ENCODE data around the gene PARD6B. TPM values are rescaled to one million over a fixed set of nuclear protein-coding genes. Genes with fewer than 3 reads are reported as not detected.

Gene PARD6B
- total and polyA plus RNA-seq, 12 donors = 1.3 to 7.1 (median 3.4) TPM

DNA sequence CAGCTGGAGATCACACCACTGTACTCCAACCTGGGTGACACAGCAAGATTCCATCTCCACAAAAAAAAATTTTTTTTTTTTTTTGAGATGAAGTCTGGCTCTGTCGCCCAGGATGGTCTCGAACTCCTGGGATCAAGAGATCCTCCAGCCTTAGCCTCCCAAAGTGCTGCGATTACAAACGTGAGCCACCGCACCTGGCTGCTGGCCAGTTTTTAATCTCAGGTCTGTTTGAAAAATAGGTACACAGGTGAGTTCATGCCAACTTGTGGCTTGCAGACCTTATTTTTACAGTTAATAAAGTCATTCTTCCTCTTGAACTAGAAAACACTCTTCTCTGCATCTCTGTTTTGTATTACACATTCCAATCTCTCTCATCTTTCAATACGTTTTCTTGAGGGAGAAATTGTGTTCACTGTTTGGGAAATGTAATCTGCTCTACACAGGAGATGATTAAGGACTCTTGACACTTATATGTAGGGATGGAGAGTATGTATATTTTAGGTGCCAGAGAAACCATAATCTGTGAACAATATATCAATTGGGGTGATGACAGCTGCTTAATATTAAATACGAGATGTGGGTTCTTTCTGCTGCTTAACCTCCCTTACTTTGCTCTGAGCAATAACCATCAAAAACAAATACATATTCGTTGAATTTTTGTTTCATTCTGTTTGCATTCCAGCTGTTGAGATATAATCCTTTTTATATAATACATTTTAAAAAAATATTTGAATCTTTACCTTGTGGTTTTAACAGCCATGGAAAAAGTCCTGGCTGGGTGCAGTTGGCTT is 22.3 kb upstream of the PARD6B start:
- no peak for TF ChIP-seq CTCF (IDR thresholded peaks at IDR 0.05)
- Histone ChIP-seq H3K27ac (no peak overlapping the region), H3K36me3 (no peaks in the 10 kb centered on the region), H3K27me3 (no peaks in the 10 kb centered on the region), H3K4me3 (no peak overlapping the region), H3K4me1 (peaks cover 0 to 9% (median 0%) of the 10 kb centered on the region in 9 donors), H3K9me3 (no peaks in the 10 kb centered on the region)
- intact Hi-C loops (cut with DNase I) = no loop called here
- no peak for DNase-seq
- no peak for ATAC-seq
- 67 to 70% methylated on average over 8 of the region's 8 CpGs for WGBS, 2 donors

GRCh38 chr20:50709636-50709973 is 21.8 kb upstream of the PARD6B start:
- DNase-seq = no peak
- ATAC-seq = no peak
- Histone ChIP-seq H3K9me3 (no peaks in the 10 kb centered on the region), H3K27me3 (no peaks in the 10 kb centered on the region), H3K4me1 (peaks cover 0 to 9% (median 0%) of the 10 kb centered on the region in 9 donors), H3K4me3 (no peak overlapping the region), H3K27ac (no peak overlapping the region), H3K36me3 (no peaks in the 10 kb centered on the region)
- TF ChIP-seq CTCF (IDR thresholded peaks at IDR 0.05) = no peak
- 70 to 74% methylated on average over 5 of the region's 5 CpGs for WGBS, 2 donors
- intact Hi-C loops (cut with DNase I) = no loop called here

DNA sequence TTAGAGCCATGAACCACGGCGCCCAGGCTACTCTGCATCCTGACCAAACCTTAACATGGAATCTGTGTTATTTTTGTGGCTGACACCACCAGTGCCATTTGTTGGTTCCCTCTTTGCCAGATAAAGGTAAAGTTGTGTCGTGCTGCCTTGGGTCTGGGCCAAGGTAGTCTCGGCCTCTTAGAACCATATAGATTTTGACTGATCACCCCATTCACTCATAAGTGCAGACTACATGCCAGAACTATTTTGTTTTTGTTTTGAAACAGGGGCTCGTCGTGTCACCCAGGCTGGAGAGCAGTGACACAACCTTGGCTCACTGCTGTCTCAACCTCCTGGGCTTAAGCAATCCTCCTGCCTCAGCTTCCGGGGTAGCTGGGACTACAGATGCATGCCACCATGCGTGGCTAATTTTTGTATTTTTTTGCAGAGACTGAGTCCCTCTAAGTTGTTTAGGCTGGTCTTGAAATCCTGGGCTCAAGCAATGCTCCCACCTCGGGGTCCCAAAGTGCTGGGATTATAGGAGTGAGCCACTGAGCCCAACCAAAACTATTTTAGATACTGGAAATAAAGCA is 20.8 kb upstream of the PARD6B start:
- Histone ChIP-seq H3K4me1 (peaks cover 0 to 9% (median 0%) of the 10 kb centered on the region in 9 donors), H3K27ac (peak overlapping the region in 2 of 10 donors; percentile 17 to 39), H3K36me3 (no peaks in the 10 kb centered on the region), H3K9me3 (no peaks in the 10 kb centered on the region), H3K27me3 (no peaks in the 10 kb centered on the region), H3K4me3 (no peak overlapping the region)
- intact Hi-C loops (cut with DNase I) = loop anchor here in 3 of 10 donors (10.0 kb wide), 2 partner anchors 46 to 56 kb away; no protein-coding TSS in a partner anchor
- 70 to 79% methylated on average over 9 of the region's 9 CpGs for WGBS, 2 donors
- ATAC-seq = peak in 2 of 8 donors; percentile 28 to 34
- no peak for DNase-seq
- no peak for TF ChIP-seq CTCF (IDR thresholded peaks at IDR 0.05)

- WGBS, 2 donors = 94 to 97% methylated on average over 13 of the region's 13 CpGs
- no peak overlapping the region for H3K27ac ChIP-seq
- no peak for DNase-seq
- peaks cover 0 to 9% (median 0%) of the 10 kb centered on the region in 9 donors for H3K4me1 ChIP-seq
- H3K4me3 ChIP-seq = no peak overlapping the region
- no peaks in the 10 kb centered on the region for H3K36me3 ChIP-seq
- H3K27me3 ChIP-seq = no peaks in the 10 kb centered on the region
- no peak for ATAC-seq
- intact Hi-C loops (cut with DNase I) = loop anchor here in 3 of 10 donors (10.0 kb wide), 2 partner anchors 46 to 56 kb away; no protein-coding TSS in a partner anchor
- no peaks in the 10 kb centered on the region for H3K9me3 ChIP-seq
- TF ChIP-seq CTCF (IDR thresholded peaks at IDR 0.05) = no peak
Observed at GRCh38 chr20:50711113-50711825, 20.1 kb upstream of the PARD6B start.

Measured in heart right ventricle (tissue), 16 donors.